Colon (tissue), 2 donors: ENCODE data around the gene ZNF821.
A peak's percentile ranks its signal among the peaks of the same experiment; 100 is the strongest.
"Not testable (repeated sequence)": the region's sequence is repeated elsewhere in the genome, so short reads cannot be mapped to it uniquely, and the experiment has no call there.

ENCODE experiments used
- FAIRE-seq: peaks from 2 replicates; lab custom pipeline; 2012; peaks lifted over from hg19 to GRCh38; lab: Jason Lieb, UNC
- donor health status: control.
- donor health status: control.

The ZNF821 gene

GRCh38 chr16:71902656-71903365, 18.8 kb upstream of the ZNF821 start:
- no peak for FAIRE-seq

- FAIRE-seq = no peak
These were observed 15.2 kb upstream of the ZNF821 start for GRCh38 chr16:71899171-71899570.

- FAIRE-seq = no peak
These were observed 12.9 kb upstream of the ZNF821 start for GRCh38 chr16:71896764-71897368.

- FAIRE-seq = no peak
These were observed 11.8 kb upstream of the ZNF821 start for GRCh38 chr16:71895679-71896365.

- FAIRE-seq = no peak
These were observed 11.1 kb upstream of the ZNF821 start, which contains the start of gene IST1 for GRCh38 chr16:71894921-71895678. Gene IST1 (plus strand): TSS chr16:71895531. CDS start chr16:71915641, 20,110 bp downstream.

- no peak for FAIRE-seq
These were observed 10.4 kb upstream of the ZNF821 start for GRCh38 chr16:71894229-71894920.

GRCh38 chr16:71893888-71894228, 9.9 kb upstream of the ZNF821 start:
- no peak for FAIRE-seq

GRCh38 chr16:71889147-71889546, 5.2 kb upstream of the ZNF821 start:
- no peak for FAIRE-seq

- FAIRE-seq = no peak
These were observed 1.3 kb upstream of the ZNF821 start for GRCh38 chr16:71885261-71885650.

- FAIRE-seq = no peak
These were observed 674 bp downstream of the ZNF821 start for GRCh38 chr16:71883168-71883848.

GRCh38 chr16:71882505-71883167, 1.3 kb downstream of the ZNF821 start:
- peak; percentile 24 for FAIRE-seq

GRCh38 chr16:71880176-71880575, 3.8 kb downstream of the ZNF821 start:
- no peak for FAIRE-seq

GRCh38 chr16:71878911-71879310, 5.1 kb downstream of the ZNF821 start:
- no peak for FAIRE-seq

- FAIRE-seq = no peak
These were observed 10.8 kb downstream of the ZNF821 start for GRCh38 chr16:71873199-71873598.

GRCh38 chr16:71870818-71871217, 13.2 kb downstream of the ZNF821 start:
- no peak for FAIRE-seq

- FAIRE-seq = no peak
These were observed 14.9 kb downstream of the ZNF821 start for GRCh38 chr16:71869089-71869488.

GRCh38 chr16:71867939-71868338, 16.0 kb downstream of the ZNF821 start:
- no peak for FAIRE-seq

GRCh38 chr16:71867175-71867574, 16.8 kb downstream of the ZNF821 start:
- FAIRE-seq = not testable (repeated sequence)

GRCh38 chr16:71865173-71865863, 18.7 kb downstream of the ZNF821 start:
- no peak for FAIRE-seq

GRCh38 chr16:71863995-71864394, 20.0 kb downstream of the ZNF821 start:
- FAIRE-seq = no peak
